Rectal smooth muscle tissue (tissue), 1 donor: ENCODE data around the gene MYH9.
"Not testable (repeated sequence)": the region's sequence is repeated elsewhere in the genome, so short reads cannot be mapped to it uniquely, and the experiment has no call there.

Experiments
- H3K27ac ChIP-seq: one replicate; pipeline ENCODE4 v1.7.0; 2013; ENCODE audit warnings: low read depth, low read length, inconsistent platforms
- H3K27me3 ChIP-seq: one replicate; pipeline ENCODE4 v1.7.0; 2013; ENCODE audit warnings: low read length; ENCODE audit not compliant: control insufficient read depth, insufficient read depth
- H3K36me3 ChIP-seq: one replicate; pipeline ENCODE4 v1.7.0; 2013; ENCODE audit warnings: low read length; ENCODE audit not compliant: control insufficient read depth, insufficient read depth
- H3K4me1 ChIP-seq: one replicate; pipeline ENCODE4 v1.7.0; 2013; ENCODE audit warnings: low read length; ENCODE audit not compliant: control insufficient read depth, insufficient read depth
- H3K4me3 ChIP-seq: one replicate; pipeline ENCODE4 v1.7.0; 2013; ENCODE audit warnings: low read length
- H3K9ac ChIP-seq: one replicate; pipeline ENCODE4 v1.7.0; 2013; ENCODE audit warnings: low read length

The MYH9 gene

GRCh38 chr22:36274531-36274930 is 113.2 kb downstream of the MYH9 start:
- Histone ChIP-seq H3K27me3 (no peaks in the 10 kb centered on the region), H3K4me3 (no peak overlapping the region), H3K9ac (no peak overlapping the region), H3K4me1 (no peaks in the 10 kb centered on the region), H3K36me3 (no peaks in the 10 kb centered on the region), H3K27ac (no peak overlapping the region)

GRCh38 chr22:36271951-36272350 is 115.8 kb downstream of the MYH9 start:
- not testable (repeated sequence) for H3K4me1 ChIP-seq, H3K9ac ChIP-seq, H3K36me3 ChIP-seq, H3K4me3 ChIP-seq, H3K27me3 ChIP-seq, H3K27ac ChIP-seq

DNA sequence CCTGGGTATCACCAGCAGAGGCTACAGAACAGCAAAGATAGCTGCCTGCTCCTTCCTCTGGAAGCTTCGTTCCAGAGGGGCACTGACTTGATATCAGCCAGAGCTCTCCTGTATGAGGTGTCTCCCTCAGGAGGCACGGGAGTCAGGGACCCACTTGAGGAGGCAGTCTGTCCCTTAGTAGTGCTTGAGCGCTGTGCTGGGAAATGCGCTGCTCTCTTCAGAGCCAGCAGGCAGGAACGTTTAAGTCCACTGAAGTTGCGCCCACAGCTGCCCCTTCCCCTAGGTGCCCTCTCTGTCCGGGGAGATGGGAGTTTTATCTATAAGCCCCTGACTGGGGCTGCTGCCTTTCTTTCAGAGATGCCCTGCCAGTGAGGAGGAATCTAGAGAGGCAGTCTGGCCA is 116.5 kb downstream of the MYH9 start:
- not testable (repeated sequence) for H3K4me3 ChIP-seq

GRCh38 chr22:36267896-36268485 is 119.8 kb downstream of the MYH9 start:
- no peak overlapping the region for H3K4me3 ChIP-seq
- H3K27ac ChIP-seq: no peak overlapping the region
- peaks cover 8% of the 10 kb centered on the region for H3K36me3 ChIP-seq
- no peak overlapping the region for H3K9ac ChIP-seq
- H3K4me1 ChIP-seq: no peaks in the 10 kb centered on the region
- no peaks in the 10 kb centered on the region for H3K27me3 ChIP-seq

More for the DNA sequence above, 116.5 kb downstream of the MYH9 start:
- H3K4me1 ChIP-seq, H3K36me3 ChIP-seq, H3K27me3 ChIP-seq, H3K27ac ChIP-seq, H3K9ac ChIP-seq: not testable (repeated sequence)

DNA sequence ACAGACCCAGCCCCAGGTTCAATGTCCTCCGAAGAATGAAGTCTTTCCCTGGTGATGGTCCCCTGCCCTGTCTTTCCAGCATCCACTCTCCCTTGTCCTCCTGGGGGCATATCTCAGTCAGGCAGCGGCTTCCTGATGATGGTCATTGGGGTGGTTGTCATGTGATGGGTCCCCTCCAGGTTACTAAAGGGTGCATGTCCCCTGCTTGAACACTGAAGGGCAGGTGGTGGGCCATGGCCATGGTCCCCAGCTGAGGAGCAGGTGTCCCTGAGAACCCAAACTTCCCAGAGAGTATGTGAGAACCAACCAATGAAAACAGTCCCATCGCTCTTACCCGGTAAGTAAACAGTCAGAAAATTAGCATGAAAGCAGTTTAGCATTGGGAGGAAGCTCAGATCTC is 120.7 kb downstream of the MYH9 start:
- Histone ChIP-seq H3K27ac (no peak overlapping the region), H3K9ac (no peak overlapping the region), H3K27me3 (no peaks in the 10 kb centered on the region), H3K4me3 (no peak overlapping the region), H3K4me1 (no peaks in the 10 kb centered on the region), H3K36me3 (peaks cover 8% of the 10 kb centered on the region)

DNA sequence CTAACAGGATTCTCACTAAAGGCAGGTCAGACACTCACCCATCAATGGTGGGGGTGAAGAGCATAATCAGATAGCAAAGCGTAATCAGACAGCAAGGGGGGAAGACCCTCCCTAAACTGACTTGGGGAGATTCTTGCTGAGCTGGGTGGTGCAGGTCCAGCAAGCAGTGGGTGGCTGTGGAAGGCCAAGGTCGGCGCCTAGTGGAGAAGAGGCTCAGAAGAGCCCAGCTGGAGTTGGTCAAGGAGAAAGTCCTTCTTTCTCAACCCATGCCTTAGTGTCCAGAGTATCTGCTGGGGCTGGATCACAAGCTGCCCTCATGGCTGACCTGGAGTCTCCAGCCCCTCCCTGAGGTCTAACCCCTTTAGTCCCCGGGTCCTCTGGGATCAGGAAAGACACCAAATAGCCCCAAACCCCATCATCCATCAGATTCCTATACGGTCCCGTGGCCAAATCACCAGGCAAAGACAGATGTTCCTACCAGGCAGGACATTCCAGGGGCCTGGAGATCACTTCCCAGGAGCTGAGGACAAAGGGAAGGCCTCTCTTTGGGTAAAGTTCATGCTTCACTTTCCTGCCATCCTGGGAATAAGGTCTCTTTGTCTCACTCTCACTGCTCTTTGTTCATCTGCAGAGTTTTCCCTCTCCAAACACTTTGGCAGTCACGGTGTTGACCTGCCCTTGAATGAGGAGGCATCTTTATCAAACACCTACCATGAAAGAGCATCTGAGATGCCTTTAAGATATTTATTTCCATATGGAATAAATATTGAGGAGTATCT is 123.7 kb downstream of the MYH9 start:
- not testable (repeated sequence) for H3K9ac ChIP-seq, H3K27me3 ChIP-seq, H3K27ac ChIP-seq, H3K4me3 ChIP-seq, H3K36me3 ChIP-seq, H3K4me1 ChIP-seq

- H3K4me3 ChIP-seq, H3K27me3 ChIP-seq, H3K9ac ChIP-seq, H3K27ac ChIP-seq, H3K4me1 ChIP-seq, H3K36me3 ChIP-seq: not testable (repeated sequence)
Observed at GRCh38 chr22:36263216-36263673, 124.5 kb downstream of the MYH9 start.

DNA sequence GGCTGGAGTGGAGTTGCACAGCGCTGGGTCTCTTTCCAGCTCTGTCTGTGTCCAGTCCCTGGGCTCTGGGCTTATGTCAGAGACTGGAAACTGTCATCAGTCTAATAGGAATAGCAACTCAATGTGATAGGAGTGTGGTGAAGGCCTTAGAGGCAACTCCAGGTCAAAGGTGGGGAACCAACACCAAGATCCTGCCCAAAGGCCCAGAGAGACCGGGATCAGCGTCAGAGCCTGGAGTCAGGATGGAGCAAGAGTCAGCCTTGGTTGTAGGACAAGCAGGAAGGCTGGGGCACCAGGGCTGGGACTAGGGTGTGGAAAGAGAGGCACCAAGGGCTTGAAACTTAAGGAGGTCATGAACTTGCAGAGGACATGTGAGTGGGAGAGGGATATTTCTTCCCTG is 125.5 kb downstream of the MYH9 start:
- not testable (repeated sequence) for H3K36me3 ChIP-seq, H3K27ac ChIP-seq, H3K27me3 ChIP-seq, H3K4me3 ChIP-seq, H3K9ac ChIP-seq, H3K4me1 ChIP-seq

DNA sequence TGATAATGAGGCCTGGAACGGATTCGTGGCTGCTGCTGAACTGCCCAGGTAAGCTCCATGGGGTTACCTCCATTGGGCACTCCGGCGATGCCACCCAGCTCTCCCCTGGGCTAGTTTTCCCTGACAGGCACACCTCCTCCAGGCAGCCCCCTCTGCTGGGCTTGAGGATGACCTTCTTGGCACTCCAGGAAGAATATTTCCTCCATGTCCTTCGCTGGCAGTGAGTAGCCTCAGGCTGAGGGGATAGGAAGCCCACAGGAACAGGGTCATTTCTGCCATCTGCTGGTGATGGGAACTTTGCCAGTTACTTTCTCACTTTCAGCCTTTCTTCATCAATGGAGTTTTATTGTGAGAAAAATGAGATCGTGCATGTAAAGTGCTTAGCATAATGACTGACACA is 126.1 kb downstream of the MYH9 start:
- not testable (repeated sequence) for H3K9ac ChIP-seq, H3K27ac ChIP-seq, H3K4me3 ChIP-seq, H3K36me3 ChIP-seq, H3K4me1 ChIP-seq, H3K27me3 ChIP-seq

DNA sequence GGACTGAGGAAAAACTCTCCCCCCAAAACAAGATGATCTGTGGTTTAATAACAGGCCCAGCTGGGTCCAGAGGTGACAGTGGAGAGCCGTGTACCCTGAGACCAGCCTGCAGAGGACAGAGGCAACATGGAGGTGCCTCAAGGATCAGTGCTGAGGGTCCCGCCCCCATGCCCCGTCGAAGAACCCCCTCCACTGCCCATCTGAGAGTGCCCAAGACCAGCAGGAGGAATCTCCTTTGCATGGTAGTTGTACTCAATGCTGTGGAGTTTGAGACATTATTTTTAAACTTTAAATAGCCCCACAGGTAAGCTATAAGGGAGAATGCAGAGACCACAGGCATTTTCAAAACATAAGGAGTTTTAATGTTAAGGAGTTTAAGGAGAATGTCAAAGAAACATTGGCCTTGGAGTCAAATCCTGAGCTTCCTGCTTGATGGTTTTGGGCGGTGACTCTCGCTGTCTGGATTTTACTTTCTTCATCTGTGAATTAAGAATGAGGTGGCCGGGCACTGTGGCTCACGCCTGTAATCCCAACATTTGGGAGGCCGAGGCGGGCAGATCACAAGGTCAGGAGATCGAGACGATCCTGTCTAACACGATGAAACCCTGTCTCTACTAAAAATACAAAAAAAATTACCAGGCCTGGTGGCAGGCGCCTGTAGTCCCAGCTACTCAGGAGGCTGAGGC is 128.0 kb downstream of the MYH9 start:
- H3K36me3 ChIP-seq: no peaks in the 10 kb centered on the region
- H3K4me3 ChIP-seq: no peak overlapping the region
- H3K4me1 ChIP-seq: peaks cover 6% of the 10 kb centered on the region
- peak overlapping the region; percentile 53 for H3K27ac ChIP-seq
- no peak overlapping the region for H3K9ac ChIP-seq
- H3K27me3 ChIP-seq: no peaks in the 10 kb centered on the region

- H3K27ac ChIP-seq: peak overlapping the region; percentile 53
- no peak overlapping the region for H3K9ac ChIP-seq
- H3K36me3 ChIP-seq: no peaks in the 10 kb centered on the region
- peaks cover 13% of the 10 kb centered on the region for H3K4me1 ChIP-seq
- H3K27me3 ChIP-seq: no peaks in the 10 kb centered on the region
- H3K4me3 ChIP-seq: no peak overlapping the region
Observed at GRCh38 chr22:36258701-36259614, 128.8 kb downstream of the MYH9 start.
